H1 (cell line): ENCODE results near the gene TSEN2. TPM values are rescaled to one million over a fixed set of nuclear protein-coding genes. Genes with fewer than 3 reads are reported as not detected.
A peak's percentile ranks its signal among the peaks of the same experiment; 100 is the strongest.

Experiments
- CTCF ChIA-PET: fragments of 300-600 bp; sonication (Branson Sonifier 250); formaldehyde crosslinking; loops from one replicate; lab custom pipeline; 2021; ENCODE audit not compliant: partially characterized antibody; lab: Charles Lee
- POLR2A ChIA-PET: fragments of 300-600 bp; sonication (Branson Sonifier 250); formaldehyde crosslinking; loops from one replicate; lab custom pipeline; 2021; ENCODE audit warnings: inconsistent platforms; ENCODE audit not compliant: partially characterized antibody; lab: Charles Lee
- DNase-seq, 2 experiments: peaks; one replicate each; pipeline versions ENCODE4 v3.0.0 to v3.0.0-alpha.2; 2010 to 2022; ENCODE audit warnings: low spot score in 2 of 2, low read depth in 1 of 2, mixed read lengths in 1 of 2
- FAIRE-seq: peaks from 2 replicates; lab custom pipeline; 2011; peaks lifted over from hg19 to GRCh38; lab: Jason Lieb, UNC
- H2AFZ ChIP-seq: 2 replicates; pipeline ENCODE4 v1.8.1; 2012; ENCODE audit warnings: low read length, inconsistent platforms
- H2AK5ac ChIP-seq: 2 replicates; pipeline ENCODE4 v1.6.1; 2013; ENCODE audit warnings: low read depth, low read length
- H2BK120ac ChIP-seq: replicated peaks from 2 replicates; pipeline ENCODE3; 2013; ENCODE audit warnings: low read depth, low read length, inconsistent platforms
- H2BK12ac ChIP-seq: 2 replicates; pipeline ENCODE4 v1.6.1; 2013; ENCODE audit warnings: low read depth, low read length
- H2BK15ac ChIP-seq: 2 replicates; pipeline ENCODE4 v1.6.1; 2013; ENCODE audit warnings: low read length
- H2BK20ac ChIP-seq: 2 replicates; pipeline ENCODE4 v1.6.1; 2013; ENCODE audit warnings: low read length
- H2BK5ac ChIP-seq: 2 replicates; pipeline ENCODE4 v1.6.1; 2013; ENCODE audit warnings: low read depth, low read length
- H3K14ac ChIP-seq: 2 replicates; pipeline ENCODE4 v1.6.1; 2013; ENCODE audit warnings: inconsistent platforms; ENCODE audit not compliant: insufficient read length
- H3K18ac ChIP-seq: 2 replicates; pipeline ENCODE4 v1.6.1; 2013; ENCODE audit warnings: low read length; ENCODE audit errors: extremely low read depth
- H3K23ac ChIP-seq: 2 replicates; pipeline ENCODE4 v1.6.1; 2013; ENCODE audit warnings: inconsistent platforms; ENCODE audit not compliant: insufficient read length
- H3K23me2 ChIP-seq: 2 replicates; pipeline ENCODE4 v1.6.1; 2013; ENCODE audit warnings: low read depth, low read length
- H3K27ac ChIP-seq: 2 replicates; pipeline ENCODE4 v1.6.1; 2011; ENCODE audit warnings: low read depth, low read length, inconsistent platforms
- H3K27me3 ChIP-seq, 4 experiments: replicated peaks in 1 of 4; 1 replicate in 1 of 4; 2 replicates in 3 of 4; pipeline versions ENCODE4 v1.6.1 to v1.8.1; 2011 to 2013; ENCODE audit warnings: low read length in 3 of 4, mild to moderate bottlenecking in 3 of 4, inconsistent platforms in 2 of 4, mixed read lengths in 2 of 4, moderate library complexity in 1 of 4; ENCODE audit not compliant: control insufficient read depth in 3 of 4, insufficient read depth in 3 of 4; ENCODE audit errors: extremely low read depth in 1 of 4
- H3K36me3 ChIP-seq, 4 experiments: 2 replicates each; pipeline versions ENCODE4 v1.6.1 to v1.8.1; 2011 to 2013; ENCODE audit warnings: mild to moderate bottlenecking in 4 of 4, low read length in 3 of 4, moderate library complexity in 2 of 4, control low read depth in 1 of 4, inconsistent platforms in 1 of 4; ENCODE audit not compliant: insufficient read depth in 4 of 4, control insufficient read depth in 2 of 4
- H3K4ac ChIP-seq: replicated peaks from 2 replicates; pipeline ENCODE3; 2013; ENCODE audit warnings: low read length, low read depth, mixed read lengths, inconsistent platforms; ENCODE audit not compliant: insufficient read length
- H3K4me1 ChIP-seq, 4 experiments: replicated peaks in 1 of 4; 1 replicate in 1 of 4; 2 replicates in 3 of 4; pipeline versions ENCODE4 v1.6.1 to v1.8.1; 2011 to 2013; ENCODE audit warnings: low read length in 3 of 4, inconsistent platforms in 2 of 4, mixed read lengths in 1 of 4; ENCODE audit not compliant: insufficient read depth in 4 of 4, control insufficient read depth in 3 of 4
- H3K4me2 ChIP-seq, 2 experiments: 2 replicates each; pipeline versions ENCODE4 v1.6.1 to v1.8.1; 2011 to 2013; ENCODE audit warnings: low read depth in 2 of 2, low read length in 2 of 2, control low read depth in 1 of 2, inconsistent platforms in 1 of 2, mild to moderate bottlenecking in 1 of 2; ENCODE audit not compliant: insufficient read depth in 1 of 2
- H3K4me3 ChIP-seq, 4 experiments: fragments of 200-600, 300-600 bp in 1 of 4; sonication (generic), shearing (Covaris generic), sonication (Bioruptor Twin) in 1 of 4; 2 replicates each; pipeline versions ENCODE4 v1.5.1 to v1.8.1; 2011 to 2016; ENCODE audit warnings: low read length in 4 of 4, low read depth in 3 of 4, control low read depth in 2 of 4, inconsistent platforms in 2 of 4, mild to moderate bottlenecking in 2 of 4, mixed read lengths in 1 of 4, moderate library complexity in 1 of 4; ENCODE audit not compliant: insufficient read depth in 2 of 4; ENCODE audit errors: extremely low read depth in 1 of 4
- H3K56ac ChIP-seq: replicated peaks from 2 replicates; pipeline ENCODE3; 2013; ENCODE audit warnings: low read depth, mild to moderate bottlenecking, mixed read lengths, low read length, inconsistent platforms; ENCODE audit not compliant: insufficient read length
- H3K79me1 ChIP-seq: 2 replicates; pipeline ENCODE4 v1.6.1; 2013; ENCODE audit warnings: low read depth, low read length, control low read depth
- H3K79me2 ChIP-seq, 2 experiments: 2 replicates each; pipeline versions ENCODE4 v1.6.1 to v1.8.1; 2012 to 2013; ENCODE audit warnings: low read length in 2 of 2, mild to moderate bottlenecking in 2 of 2, inconsistent platforms in 1 of 2; ENCODE audit not compliant: insufficient read depth in 2 of 2, control insufficient read depth in 1 of 2
- H3K9ac ChIP-seq, 4 experiments: replicated peaks in 1 of 4; 1 replicate in 1 of 4; 2 replicates in 3 of 4; pipeline versions ENCODE4 v1.6.1 to v1.8.1; 2011 to 2013; ENCODE audit warnings: low read depth in 3 of 4, low read length in 3 of 4, control low read depth in 2 of 4, mild to moderate bottlenecking in 2 of 4, moderate library complexity in 2 of 4, inconsistent platforms in 1 of 4; ENCODE audit errors: extremely low read depth in 1 of 4
- H3K9me3 ChIP-seq, 2 experiments: 2 replicates each; pipeline versions ENCODE4 v1.6.1 to v1.8.1; 2012 to 2013; ENCODE audit warnings: mild to moderate bottlenecking in 2 of 2, moderate library complexity in 2 of 2, control low read depth in 1 of 2, inconsistent platforms in 1 of 2, low read depth in 1 of 2, low read length in 1 of 2, mixed read lengths in 1 of 2; ENCODE audit not compliant: insufficient read depth in 2 of 2
- H4K20me1 ChIP-seq, 2 experiments: replicated peaks in 1 of 2; 2 replicates each; pipeline versions ENCODE3 to v1.8.1; 2011 to 2013; ENCODE audit warnings: inconsistent platforms in 2 of 2, low read length in 2 of 2, mild to moderate bottlenecking in 1 of 2; ENCODE audit not compliant: insufficient read depth in 2 of 2, control insufficient read depth in 1 of 2
- H4K5ac ChIP-seq: 2 replicates; pipeline ENCODE4 v1.6.1; 2013; ENCODE audit warnings: low read length, low read depth, mixed read lengths, inconsistent platforms; ENCODE audit not compliant: insufficient read length
- H4K8ac ChIP-seq: 2 replicates; pipeline ENCODE4 v1.8.0; 2013; ENCODE audit warnings: mild to moderate bottlenecking, moderate library complexity, low read length, inconsistent platforms; ENCODE audit not compliant: insufficient read depth; ENCODE audit errors: extremely low read depth
- H4K91ac ChIP-seq: replicated peaks from 2 replicates; pipeline ENCODE3; 2013; ENCODE audit warnings: low read length, mixed read lengths, inconsistent platforms; ENCODE audit not compliant: insufficient read length
- E2F6 ChIP-seq: IDR thresholded peaks from 2 replicates; pipeline ENCODE4 v1.6.1; 2012; ENCODE audit warnings: inconsistent platforms
- TAF7 ChIP-seq: optimal IDR thresholded peaks from 2 replicates; pipeline ENCODE3; 2011; ENCODE audit warnings: low read depth, mild to moderate bottlenecking, inconsistent platforms, low read length, moderate library complexity, borderline replicate concordance
- WGBS, 2 experiments: shearing (Covaris generic) in 1 of 2; methylation state at CpG; one replicate each; pipeline versions ENCODE4 v1.1.6 to v1.1.7; 2013 to 2015; ENCODE audit warnings: low lambda C conversion rate in 2 of 2, mixed read lengths in 2 of 2, inconsistent platforms in 1 of 2, low coverage in 1 of 2, missing lambda C conversion rate in 1 of 2; ENCODE audit not compliant: insufficient replicate concordance in 2 of 2, insufficient coverage in 1 of 2, insufficient read length in 1 of 2; ENCODE audit errors: extremely low coverage in 1 of 2, missing lambda C conversion rate in 1 of 2; 5-methylcytosine and 5-hydroxymethylcytosine counted together
- polyA plus RNA-seq, 7 experiments: library from polyadenylated mRNA; depleted of rRNA in 3 of 7; stranded (reverse) in 5 of 7; unstranded in 2 of 7; fragments of >200 nt in 5 of 7; fragments of 200-250 nt in 2 of 7; gene quantifications; 1 replicate in 5 of 7; 2 replicates in 1 of 7; 4 replicates in 1 of 7; pipeline versions ENCODE4 v1.2.1 to v1.2.3, GENCODE V29; 2011 to 2013; ENCODE audit warnings: missing spikeins in 2 of 7, mixed read lengths in 2 of 7
- total RNA-seq: library from RNA; stranded (reverse); fragmentation: NEBNext Ultra II Directional; extraction: Animal tissue kit (Norgen Biotek cat#: 25700); gene quantifications from 2 replicates; pipeline ENCODE4 v1.2.1, GENCODE V29; 2021

The TSEN2 gene
- total and polyA plus RNA-seq, 2 of the 8 experiments (the other 6 are each of a cell fraction or from before 2014, with no cell fraction given) = 16.1 to 22.4 TPM

GRCh38 chr3:12486001-12486400, 1.7 kb downstream of the TSEN2 start:
- no peak overlapping the region for H3K4me3 ChIP-seq
- H3K4ac ChIP-seq = no peak overlapping the region
- no peak overlapping the region for H3K23ac ChIP-seq
- ChIA-PET CTCF (interaction anchor here (0.6 to 4.2 kb wide), 3 partner anchors 9 to 348 kb away, joined by 3 to 23 read pairs (median 13); no protein-coding TSS in a partner anchor), POLR2A (interaction anchor here (1.1 to 2.2 kb wide), 3 partner anchors 9 to 70 kb away, joined by 3 to 18 read pairs (median 4); no protein-coding TSS in a partner anchor)
- no peak for DNase-seq
- H3K9me3 ChIP-seq = no peaks in the 10 kb centered on the region
- no peak overlapping the region for H2AFZ ChIP-seq
- H2BK5ac ChIP-seq = no peak overlapping the region
- peaks cover 0 to 1% of the 10 kb centered on the region in 2 experiments for H4K20me1 ChIP-seq
- H4K8ac ChIP-seq = no peak overlapping the region
- no peak for FAIRE-seq
- H3K4me1 ChIP-seq = peaks cover 0 to 7% (median 4%) of the 10 kb centered on the region in 4 experiments; a peak in 3 of 7 replicates
- no peak overlapping the region for H3K14ac ChIP-seq
- no peak overlapping the region for H3K56ac ChIP-seq
- H3K4me2 ChIP-seq = peak overlapping the region in 1 of 2 experiments; percentile 83; a peak in 1 of 4 replicates
- H2BK12ac ChIP-seq = no peak overlapping the region
- no peak overlapping the region for H2BK20ac ChIP-seq
- no peak overlapping the region for H2BK15ac ChIP-seq
- no peak overlapping the region for H4K5ac ChIP-seq
- no peak overlapping the region for H4K91ac ChIP-seq
- peaks cover 0 to 13% (median 6%) of the 10 kb centered on the region in 4 experiments; a peak in 6 of 8 replicates for H3K36me3 ChIP-seq
- H3K18ac ChIP-seq = no peak overlapping the region
- H3K27ac ChIP-seq = no peak overlapping the region
- H3K27me3 ChIP-seq = no peaks in the 10 kb centered on the region
- H3K79me2 ChIP-seq = peaks cover 0 to 37% of the 10 kb centered on the region in 2 experiments; a peak in 2 of 4 replicates
- H3K79me1 ChIP-seq = peaks cover 12% of the 10 kb centered on the region; the same call in 1 of the 2 replicates
- 90% methylated on average over 4 of the region's 4 CpGs; no CpG with 5 or more reads in 1 of the 2 experiments for WGBS, 2 experiments
- no peak overlapping the region for H2BK120ac ChIP-seq
- no peak overlapping the region for H2AK5ac ChIP-seq
- no peak overlapping the region for H3K9ac ChIP-seq
- peaks cover 8% of the 10 kb centered on the region; the same call in 1 of the 2 replicates for H3K23me2 ChIP-seq
- TF ChIP-seq E2F6 = no peak
- TF ChIP-seq TAF7 = no peak
